Pons (tissue), 1 donor: Measurements from ENCODE around the gene LOXHD1.
A peak's percentile ranks its signal among the peaks of the same experiment; 100 is the strongest.

Experiments
- DNase-seq: peaks from one replicate; pipeline ENCODE4 v3.0.0-alpha.2; 2016; ENCODE audit warnings: low spot score

LOXHD1 gene

DNA sequence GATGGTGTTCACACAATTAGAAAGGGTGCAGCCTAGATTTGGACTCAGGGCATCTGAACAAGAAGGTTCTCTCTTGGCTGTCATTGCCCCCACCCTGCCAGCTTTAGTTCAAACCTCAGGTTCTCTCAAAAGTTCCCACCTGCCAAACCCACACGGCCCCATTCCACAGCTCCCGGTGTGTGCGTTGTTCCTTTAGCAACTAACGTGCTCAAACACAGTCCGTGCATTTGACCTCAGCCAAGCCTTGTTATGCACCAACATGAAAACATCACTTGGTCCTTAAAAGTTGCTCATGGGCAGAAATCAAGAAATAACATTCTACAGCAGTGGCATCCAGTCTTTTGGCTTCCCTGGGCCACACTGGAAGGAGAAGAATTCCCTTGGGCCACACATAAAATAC, 32.0 kb downstream of the LOXHD1 start:
- DNase-seq: no peak

DNA sequence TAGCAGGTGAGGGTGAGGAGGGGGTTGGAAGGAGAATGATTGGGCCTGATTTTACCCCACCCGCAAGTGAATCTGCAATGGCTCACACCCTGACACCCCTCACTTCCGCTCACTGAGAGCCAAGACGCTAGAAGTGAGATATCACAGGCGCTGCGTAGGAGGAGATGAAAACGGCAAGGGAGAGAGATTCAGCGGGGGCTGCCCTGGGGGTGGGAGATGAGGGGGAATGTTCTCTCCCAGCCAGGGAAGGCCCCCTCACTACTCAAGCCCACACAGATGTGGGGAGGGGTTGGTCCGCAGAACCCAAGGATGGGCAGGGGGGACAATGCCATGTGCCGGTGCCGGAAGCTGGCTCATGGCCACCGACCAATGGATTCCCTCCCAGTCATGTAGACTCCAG, 32.9 kb downstream of the LOXHD1 start:
- DNase-seq: no peak

DNA sequence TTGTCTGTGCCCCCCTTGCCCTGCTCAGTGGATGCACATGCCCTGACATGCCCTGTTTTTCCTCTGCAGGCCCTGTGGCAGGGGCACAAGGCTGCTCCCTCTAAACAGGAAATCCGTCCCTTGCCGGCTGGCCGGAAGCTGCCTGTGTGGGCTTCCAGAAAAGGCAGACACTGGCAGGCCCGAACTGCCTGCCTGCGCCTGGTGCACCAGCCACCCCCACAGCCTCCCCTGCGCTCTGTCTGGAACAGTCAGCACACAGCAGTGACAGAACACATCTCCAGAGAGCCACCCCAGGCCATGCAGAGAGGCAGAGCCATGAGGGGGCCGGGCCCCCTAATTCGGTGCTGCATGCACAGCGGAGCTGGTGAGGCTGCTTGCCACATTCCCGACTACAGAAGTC, 33.5 kb downstream of the LOXHD1 start:
- no peak for DNase-seq

DNA sequence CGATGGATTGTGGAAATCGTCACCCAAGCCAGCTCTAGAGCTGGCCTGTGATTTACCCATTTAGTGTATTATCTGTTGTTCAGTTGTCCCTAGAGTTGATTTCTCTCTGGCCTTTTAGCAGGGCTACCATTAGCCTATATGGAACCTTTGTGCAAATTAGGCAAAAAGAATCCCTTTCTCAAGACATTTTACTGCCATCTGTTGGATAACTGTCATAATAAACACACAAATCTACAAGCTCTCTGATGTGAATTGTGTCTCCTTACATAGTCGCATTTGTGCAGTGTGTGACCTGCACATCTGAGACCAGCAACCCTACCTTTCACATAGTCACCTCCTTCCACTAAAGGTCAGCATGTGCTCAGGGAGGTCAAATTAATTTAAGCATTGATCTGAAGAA, 34.0 kb downstream of the LOXHD1 start:
- peak; percentile 49 for DNase-seq

DNA sequence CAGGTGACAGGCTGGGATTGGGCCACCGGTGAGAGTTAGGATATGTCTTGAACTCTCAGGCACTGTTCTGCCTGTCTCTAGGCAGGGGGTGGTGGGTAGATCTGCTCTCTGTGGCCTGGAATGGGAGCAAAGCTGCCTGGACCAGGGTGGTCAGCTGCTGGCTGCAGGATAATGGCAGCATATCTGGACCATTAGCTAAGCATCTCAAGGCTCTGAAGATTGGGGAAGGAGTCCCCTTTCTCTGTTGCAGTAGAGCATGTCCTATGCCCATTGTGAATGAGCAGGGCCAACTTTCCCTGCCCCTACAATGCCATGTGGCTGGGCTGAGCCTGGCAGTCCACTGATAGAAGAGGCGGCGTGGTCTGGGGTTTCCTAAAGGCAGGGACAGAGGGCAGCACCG, 34.6 kb downstream of the LOXHD1 start:
- no peak for DNase-seq

DNA sequence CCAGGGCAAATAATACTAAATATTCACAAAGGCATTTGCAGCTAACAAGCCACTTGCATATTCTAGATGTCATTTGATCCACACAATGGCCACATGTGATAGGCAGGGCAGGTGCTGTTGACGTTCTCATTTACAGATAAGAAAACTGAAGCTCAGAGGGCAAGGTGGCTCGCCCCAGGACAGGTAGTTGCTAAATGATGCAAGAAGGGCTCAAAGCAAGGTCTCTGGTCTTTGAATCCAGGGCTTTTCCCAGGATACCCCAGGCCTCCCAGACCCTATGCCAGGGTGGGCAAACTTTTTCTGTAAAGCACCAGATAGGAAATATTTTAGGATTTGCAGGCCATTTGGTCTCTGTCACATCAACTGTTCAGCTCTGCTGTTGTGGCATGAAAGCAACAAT, 35.1 kb downstream of the LOXHD1 start:
- no peak for DNase-seq

DNA sequence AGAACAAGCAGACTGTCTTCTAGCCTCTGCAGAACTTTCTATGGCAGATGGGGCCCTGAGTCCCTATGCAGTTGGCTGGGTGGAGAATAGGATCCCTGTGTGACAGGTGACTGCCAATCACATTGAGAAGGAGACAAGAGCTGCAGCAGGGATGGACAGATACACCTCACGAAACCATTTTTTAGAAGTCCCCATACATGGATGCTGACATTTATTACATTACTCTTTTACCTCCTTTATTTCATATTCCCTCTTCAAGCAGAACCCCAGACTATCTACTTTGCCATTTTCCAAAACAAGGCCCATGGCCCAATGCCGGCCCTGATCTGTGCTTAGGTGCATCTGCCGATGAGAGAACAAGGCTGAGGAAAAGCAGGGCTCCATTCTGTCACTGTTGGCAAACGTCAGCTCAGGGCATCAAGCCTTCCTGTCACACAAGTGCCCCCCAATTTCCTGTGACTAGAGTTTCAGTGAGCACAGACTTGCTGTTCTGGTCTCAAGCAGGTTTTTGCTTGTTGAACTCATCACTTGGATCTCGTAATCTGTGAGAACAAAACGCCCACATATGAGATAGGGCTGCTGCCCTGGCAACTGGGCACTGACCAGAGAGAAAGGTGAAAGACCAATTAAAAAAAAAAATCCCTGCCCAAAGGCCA, 35.8 kb downstream of the LOXHD1 start:
- no peak for DNase-seq

DNA sequence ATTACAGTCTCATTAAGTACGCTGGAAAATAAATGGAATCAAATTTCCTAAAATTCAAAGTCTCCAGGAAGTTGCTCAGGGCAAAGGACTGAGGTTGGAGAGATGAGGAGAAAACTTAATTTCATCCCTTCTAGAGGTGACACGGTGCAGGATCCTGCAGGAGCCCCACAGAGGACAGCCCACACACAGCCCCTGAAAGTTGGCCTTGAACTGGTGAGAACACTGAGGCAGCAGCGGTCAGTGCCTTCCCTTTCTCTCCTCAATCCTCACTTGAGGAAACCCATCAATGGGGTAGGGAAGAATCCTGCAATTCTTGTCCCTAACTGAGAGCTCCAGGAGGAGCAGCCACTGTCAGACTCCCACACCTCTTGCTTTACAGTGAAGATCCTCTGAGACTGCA, 37.5 kb downstream of the LOXHD1 start:
- DNase-seq: no peak

DNA sequence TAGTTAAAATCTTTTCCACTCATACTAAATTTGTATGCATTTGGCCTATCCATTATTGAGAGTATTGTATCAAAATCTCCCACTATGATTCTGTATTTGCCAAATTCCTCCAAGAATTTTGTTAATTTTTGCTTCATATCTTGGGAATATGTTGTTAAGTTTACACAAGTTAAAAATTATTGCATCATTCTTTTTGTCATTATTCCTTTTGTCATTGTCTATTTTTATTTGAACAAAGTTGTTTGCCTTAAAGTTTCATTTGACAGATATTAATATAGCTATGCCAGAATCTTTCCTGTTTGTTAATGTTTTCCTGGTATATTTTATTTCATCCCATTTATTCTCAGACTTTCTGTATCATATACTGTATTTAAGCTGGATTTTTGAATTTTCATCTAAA, 41.3 kb downstream of the LOXHD1 start:
- no peak for DNase-seq

DNA sequence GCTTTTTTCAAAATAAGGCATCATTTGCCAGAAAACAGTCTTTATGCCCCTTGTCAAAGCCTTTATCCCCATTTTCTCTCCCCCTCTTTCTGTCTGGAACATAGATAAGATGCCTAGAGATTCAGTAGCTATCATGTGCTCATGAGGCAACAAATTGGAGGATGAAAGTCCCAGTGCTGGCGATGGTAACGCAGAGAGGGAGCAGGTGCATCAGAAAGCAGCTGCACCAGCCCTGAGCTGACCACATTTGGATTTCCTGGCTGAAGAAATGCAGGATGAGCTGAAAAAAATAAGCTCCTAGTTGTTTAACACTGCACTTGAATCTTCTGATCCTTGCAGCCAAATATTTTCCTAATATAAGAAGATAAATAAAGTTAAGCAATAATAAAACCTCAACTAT, 48.0 kb downstream of the LOXHD1 start:
- DNase-seq: no peak

DNA sequence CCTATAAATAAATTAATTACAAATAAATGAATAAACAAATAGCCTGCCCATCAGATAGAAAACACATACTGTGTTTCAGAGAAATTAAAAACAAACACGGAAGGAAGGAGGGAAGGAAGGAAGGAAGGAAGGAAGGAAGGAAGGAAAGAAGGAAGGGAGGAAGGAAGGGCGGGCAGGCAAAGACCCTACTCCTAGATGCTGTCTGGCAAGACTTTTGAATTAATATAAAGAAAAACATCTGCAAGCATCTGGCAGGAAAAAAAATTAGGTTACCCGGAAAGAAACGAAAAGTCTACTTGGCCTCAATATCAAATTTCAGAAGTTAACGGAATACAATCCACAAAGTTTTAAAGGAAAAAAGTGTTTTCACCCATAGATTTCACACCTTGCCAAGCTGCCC, 49.1 kb downstream of the LOXHD1 start:
- no peak for DNase-seq

DNA sequence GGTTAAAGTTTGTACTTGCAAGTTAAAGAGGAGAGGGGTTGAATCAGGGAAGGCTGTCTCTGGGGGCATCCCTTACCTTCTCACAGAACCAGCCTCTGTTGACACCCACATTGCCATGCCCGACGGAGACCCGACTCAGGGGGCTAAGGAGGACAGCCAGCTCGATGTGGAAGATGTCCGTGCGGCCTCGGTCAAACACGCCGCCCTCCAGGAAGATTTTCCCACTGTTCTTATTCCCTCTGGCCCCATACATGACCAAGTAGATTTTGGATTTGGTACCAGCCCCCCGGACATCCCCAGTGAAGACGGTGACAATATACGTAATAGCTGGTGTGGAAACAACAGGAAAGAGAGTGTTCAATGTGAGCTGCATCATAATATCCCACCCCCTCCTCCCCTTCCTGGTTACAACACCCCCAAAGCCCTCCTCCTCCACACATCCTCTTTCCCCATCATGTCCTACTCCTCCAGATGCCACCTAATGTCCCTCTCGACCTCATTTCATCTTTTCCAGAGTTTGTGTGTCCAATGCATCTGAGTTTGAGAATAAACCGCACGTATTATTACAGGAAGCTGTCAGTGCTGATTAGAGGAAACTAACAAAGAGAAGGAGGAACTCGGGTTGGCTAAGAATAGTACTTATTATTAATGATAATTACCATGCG, 55.7 kb downstream of the LOXHD1 start:
- DNase-seq: no peak

DNA sequence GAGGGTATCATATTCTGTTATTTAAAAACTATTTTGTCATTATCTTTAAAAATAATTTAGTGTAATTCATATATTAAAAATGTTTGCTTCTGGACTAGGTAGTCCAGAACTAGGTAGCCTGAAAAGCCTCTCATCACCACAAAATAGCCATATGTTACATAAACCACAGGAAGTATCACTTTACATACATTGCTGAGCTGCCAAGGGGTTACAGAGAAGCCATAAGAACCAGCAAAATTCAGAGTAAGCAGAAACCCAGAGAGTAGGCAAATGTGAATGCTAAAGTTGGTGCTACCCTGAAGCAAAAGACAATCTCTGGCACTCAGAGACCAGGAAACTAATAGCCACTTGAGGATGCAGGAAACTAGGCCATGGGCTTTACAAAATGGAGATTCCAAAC, 60.9 kb downstream of the LOXHD1 start:
- no peak for DNase-seq

DNA sequence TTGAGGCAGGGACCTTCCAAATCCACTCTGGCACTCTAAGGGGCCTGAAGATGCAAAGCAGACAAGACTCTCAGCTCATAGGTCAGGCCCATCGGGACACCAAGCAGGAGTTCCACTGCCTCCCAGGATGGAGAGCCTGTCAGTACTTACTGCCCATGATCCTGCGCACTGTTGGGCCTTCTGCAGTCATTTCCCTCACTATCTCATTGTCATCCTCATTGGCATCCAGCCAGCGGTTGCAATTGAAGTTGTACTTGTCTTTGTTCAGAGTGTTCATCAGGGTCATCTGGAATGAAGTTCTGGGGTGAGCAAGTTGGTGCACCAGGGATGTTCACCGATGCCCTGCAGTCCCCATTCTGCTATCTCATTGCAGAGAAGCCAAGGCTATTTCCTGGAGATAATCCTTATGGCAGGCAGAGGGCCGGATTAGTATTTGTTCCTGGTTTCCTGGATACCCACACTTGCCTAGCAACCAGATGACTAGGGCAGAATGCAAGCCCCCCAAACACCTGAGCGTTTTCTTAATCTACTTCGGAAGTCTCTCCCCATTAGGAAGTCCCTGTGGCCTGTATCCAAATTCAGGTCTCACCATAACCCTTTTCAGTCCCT, 65.1 kb downstream of the LOXHD1 start:
- no peak for DNase-seq

DNA sequence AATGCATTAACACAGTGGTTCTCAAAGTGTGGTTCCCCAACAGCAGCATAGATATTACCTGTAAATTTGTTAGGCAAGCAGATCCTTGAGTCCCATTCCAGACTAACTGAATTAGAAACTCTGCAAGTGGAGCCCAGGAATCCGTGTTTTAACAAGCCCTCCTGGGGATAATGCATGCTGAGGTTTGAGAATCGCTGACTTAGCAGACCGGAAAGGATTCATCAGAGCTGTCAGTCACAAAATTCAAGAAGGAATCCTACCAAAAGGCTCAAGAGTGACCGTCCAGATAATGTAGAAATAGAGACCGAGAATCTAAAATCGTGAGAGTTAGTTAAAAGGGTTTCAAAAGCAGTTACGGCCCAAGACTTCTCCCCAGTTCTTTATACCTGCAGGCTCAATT, 66.9 kb downstream of the LOXHD1 start:
- DNase-seq: no peak

DNA sequence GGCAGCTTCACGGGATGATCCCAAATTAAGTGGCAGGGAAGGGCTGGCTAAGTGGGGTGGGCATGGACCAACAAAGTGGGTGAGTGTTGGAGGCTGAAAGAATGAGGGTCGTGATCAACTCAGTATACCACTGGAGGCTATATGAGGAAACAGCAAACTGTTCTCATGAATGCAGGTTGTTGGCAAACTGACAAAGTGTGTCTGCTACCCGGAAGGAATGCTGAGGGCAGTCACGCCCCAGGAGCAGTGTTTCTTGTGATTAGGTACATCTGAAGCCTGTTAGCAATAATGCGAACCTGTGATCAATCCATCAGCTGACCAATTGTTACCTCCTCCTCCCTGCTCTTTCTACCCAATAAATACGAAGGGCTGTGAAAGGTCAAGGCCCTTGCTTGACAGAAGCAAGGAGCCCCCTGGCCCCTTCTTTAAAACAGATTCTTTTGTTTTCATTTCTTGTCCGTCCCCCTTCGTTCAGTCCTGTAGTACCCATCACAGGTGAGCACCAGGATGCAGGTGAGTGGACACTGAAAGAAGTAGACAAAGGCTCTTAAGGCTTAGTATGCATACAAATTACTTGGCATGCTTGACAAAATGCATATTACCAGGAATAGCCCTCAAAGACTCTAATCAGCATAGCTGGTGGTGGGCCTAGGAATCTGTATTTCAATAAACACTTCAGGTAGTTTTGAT, 67.9 kb downstream of the LOXHD1 start:
- no peak for DNase-seq

DNA sequence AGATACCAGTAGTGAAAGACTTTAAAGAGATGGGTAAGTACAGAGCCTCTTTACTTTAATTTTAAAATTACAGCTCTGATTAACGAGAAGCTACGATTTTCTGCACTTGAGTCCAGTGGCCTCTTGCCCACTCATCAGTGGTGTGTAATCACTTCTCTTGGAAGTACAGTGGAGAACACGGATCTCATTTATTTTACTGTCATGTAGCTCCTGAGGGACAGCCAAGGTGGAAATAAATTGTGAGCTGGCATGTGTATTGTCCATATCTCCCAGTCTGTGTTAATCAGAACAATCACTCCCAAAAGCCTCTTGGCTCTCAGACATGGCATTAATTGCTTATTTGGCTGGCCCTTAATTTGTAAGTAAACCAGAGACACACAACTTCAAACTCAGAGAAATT, 69.4 kb downstream of the LOXHD1 start:
- DNase-seq: no peak

DNA sequence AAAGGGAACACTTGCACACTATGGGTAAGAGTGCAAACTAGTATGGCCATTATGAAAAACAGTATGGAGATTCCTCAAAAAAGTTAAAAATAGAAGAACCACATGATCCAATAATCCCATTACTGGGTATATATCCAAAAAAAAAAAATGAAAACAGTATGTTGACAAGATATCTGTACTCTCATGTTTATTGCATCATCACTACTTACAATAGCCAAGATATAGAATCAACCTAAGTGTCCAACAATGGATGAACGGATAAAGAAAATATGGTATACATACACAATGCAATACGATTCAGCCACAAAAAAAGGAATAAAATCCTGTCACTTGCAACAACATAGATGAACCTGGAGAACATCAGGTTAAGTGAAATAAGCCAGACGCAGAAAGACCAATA, 73.3 kb downstream of the LOXHD1 start:
- DNase-seq: no peak

DNA sequence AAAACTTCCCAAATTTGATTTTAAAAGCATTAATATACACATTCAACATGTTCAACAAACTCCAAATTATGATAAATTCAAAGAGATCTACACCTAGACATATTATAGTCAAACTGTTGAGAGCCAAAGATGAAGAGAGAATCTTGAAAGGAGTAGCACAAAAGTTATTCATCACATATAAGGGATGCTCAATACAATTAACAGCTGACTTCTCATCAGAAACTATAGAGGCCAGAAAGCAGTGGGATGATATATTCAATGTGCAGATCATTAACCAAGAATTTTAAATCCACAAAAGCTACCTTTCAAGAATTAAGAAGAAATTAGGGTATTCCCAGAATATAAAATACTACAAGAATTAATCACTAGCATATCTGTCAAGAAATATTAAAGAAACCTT, 75.4 kb downstream of the LOXHD1 start:
- DNase-seq: no peak

DNA sequence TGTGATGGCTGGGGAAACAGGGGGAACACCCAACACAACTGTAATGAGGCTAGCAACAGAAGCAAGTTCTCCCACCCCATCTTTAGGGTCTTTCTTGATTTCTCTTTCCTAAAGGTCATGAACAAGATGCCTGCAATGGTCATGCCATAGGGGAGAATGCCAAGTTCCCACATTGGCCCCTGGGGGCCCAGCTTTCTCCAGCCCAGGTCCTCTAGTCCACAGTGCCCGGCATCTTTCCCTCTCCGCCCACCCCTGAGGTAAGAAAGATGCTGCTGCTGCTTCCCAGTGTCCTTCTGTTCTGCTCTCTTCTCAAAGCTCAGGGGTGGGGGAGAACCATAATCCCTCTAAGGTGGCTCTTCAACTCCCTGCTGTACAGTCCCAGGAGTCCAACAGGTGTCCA, 78.0 kb downstream of the LOXHD1 start:
- DNase-seq: no peak

DNA sequence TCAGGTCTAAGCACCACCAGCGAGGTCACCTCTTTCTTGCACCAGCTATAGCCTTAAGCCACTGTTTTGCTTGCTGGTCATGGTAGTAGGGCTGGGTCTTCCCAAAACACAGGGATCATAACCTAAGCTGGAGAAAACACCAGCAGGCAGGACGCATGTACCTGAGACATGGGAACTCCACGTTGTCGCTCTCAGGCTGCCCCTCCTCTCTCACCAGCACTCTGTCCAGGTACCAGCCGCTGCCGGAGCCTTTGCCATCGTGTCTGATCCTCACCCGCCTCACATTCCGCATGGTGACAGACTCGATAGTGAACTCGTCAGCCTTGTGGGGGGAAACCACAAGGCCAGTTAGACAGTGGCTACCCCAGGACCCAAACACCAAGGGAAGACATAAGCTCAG, 79.5 kb downstream of the LOXHD1 start:
- no peak for DNase-seq

DNA sequence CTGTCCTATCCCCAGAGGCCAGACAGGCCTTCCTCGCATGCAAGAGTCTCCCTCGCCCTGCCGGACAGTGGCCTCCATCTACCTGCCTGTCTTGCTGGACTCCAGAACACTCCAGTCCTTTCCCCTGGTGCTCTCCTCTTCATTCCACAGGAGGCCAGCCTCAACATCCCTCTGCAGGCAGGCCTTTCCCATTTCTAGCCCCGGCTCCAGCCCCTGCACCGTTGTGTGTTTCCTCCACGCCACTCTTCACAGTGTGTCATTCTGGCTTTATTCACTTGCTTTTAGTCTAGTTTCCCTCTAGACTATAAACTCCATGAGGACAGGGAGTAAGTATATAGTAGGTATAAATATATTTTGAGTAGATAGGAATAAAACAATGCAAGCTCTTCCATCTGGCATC, 81.2 kb downstream of the LOXHD1 start:
- no peak for DNase-seq

DNA sequence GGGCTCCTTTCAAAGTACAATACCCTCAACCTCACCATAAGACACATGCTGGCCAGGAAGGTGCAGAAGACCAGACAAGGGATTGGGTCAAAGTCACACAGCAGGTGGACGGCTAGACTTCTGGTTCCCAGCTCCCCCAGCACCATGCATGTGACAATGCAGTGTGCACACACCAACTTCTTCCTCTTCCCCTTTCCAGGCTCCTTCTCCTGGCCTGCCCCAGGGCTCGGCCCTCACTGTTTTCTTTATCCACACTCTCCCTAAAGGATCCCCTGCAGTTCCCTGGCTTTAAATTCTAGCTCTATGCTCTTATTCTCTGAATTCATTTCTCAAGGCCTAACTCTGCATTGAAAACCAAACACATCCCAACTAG, 82.3 kb downstream of the LOXHD1 start:
- DNase-seq: no peak
